IMR-90 (cell line): ENCODE results near the gene TBCEL. TPM values are rescaled to one million over a fixed set of nuclear protein-coding genes. Genes with fewer than 3 reads are reported as not detected.

ENCODE experiments used
- ATAC-seq: fragments of 200-7000 bp; cut with Tn5 transposase; 2 replicates; pipeline ENCODE4 v1.9.1; 2020; ENCODE audit warnings: low read depth, mild to moderate bottlenecking, moderate library complexity
- BruUV-seq: library from RNA; stranded (reverse); fragments of 400-500 nt; replicated peaks from 2 replicates; lab custom pipeline; 2021; lab: Mats Ljungman, UMichigan
- CTCF ChIA-PET: fragments of 300-600 bp; formaldehyde crosslinking; extraction: SDS; loops from one replicate; lab custom pipeline; 2021; ENCODE audit warnings: antibody characterized with exemption; lab: Yijun Ruan, JAX
- POLR2A ChIA-PET: fragments of 300-600 bp; sonication (Branson Sonifier 250); formaldehyde crosslinking; loops from one replicate; lab custom pipeline; 2022; ENCODE audit warnings: antibody characterized with exemption; ENCODE audit not compliant: unreplicated experiment; lab: Charles Lee
- DNase-seq: peaks from one replicate; pipeline ENCODE4 v3.0.0; 2013
- H2AFZ ChIP-seq: replicated peaks from 2 replicates; pipeline ENCODE3; 2013; ENCODE audit warnings: low read length, mild to moderate bottlenecking; ENCODE audit not compliant: poor library complexity
- H2AK5ac ChIP-seq: 2 replicates; pipeline ENCODE4 v1.6.1; 2013; ENCODE audit warnings: low read depth, low read length, inconsistent platforms
- H2AK9ac ChIP-seq: replicated peaks from 2 replicates; pipeline ENCODE3; 2013; ENCODE audit warnings: mild to moderate bottlenecking, low read depth, low read length, moderate library complexity; ENCODE audit not compliant: poor library complexity
- H2BK120ac ChIP-seq: 2 replicates; pipeline ENCODE4 v1.6.1; 2013; ENCODE audit warnings: low read depth, low read length, inconsistent platforms
- H2BK15ac ChIP-seq: 3 replicates; pipeline ENCODE4 v1.6.1; 2013; ENCODE audit warnings: low read depth, low read length, inconsistent platforms
- H2BK20ac ChIP-seq: 2 replicates; pipeline ENCODE4 v1.6.1; 2013; ENCODE audit warnings: low read depth, mild to moderate bottlenecking, inconsistent platforms, low read length, moderate library complexity
- H2BK5ac ChIP-seq: 2 replicates; pipeline ENCODE4 v1.6.1; 2013; ENCODE audit warnings: mild to moderate bottlenecking, low read depth, low read length, inconsistent platforms; ENCODE audit not compliant: poor library complexity, severe bottlenecking
- H3K14ac ChIP-seq: replicated peaks from 2 replicates; pipeline ENCODE4 v1.6.1; 2013; ENCODE audit warnings: low read depth, low read length, inconsistent platforms
- H3K18ac ChIP-seq: 2 replicates; pipeline ENCODE4 v1.6.1; 2013; ENCODE audit warnings: low read depth, low read length, control low read depth
- H3K23ac ChIP-seq: 2 replicates; pipeline ENCODE4 v1.6.1; 2013; ENCODE audit warnings: low read depth, low read length, inconsistent platforms
- H3K27ac ChIP-seq: 2 replicates; pipeline ENCODE4 v1.5.1; 2013; ENCODE audit warnings: mild to moderate bottlenecking, control low read depth, low read length; ENCODE audit not compliant: insufficient read depth
- H3K27me3 ChIP-seq: 2 replicates; pipeline ENCODE4 v1.6.1; 2013; ENCODE audit warnings: low read length; ENCODE audit not compliant: control insufficient read depth, insufficient read depth
- H3K36me3 ChIP-seq: 2 replicates; pipeline ENCODE4 v1.6.1; 2013; ENCODE audit warnings: low read length, mixed read lengths; ENCODE audit not compliant: control insufficient read depth, insufficient read depth
- H3K4ac ChIP-seq: 2 replicates; pipeline ENCODE4 v1.6.1; 2013; ENCODE audit warnings: low read depth, low read length, inconsistent platforms
- H3K4me1 ChIP-seq: 2 replicates; pipeline ENCODE4 v1.6.1; 2013; ENCODE audit warnings: low read length, mixed read lengths; ENCODE audit not compliant: control insufficient read depth, insufficient read depth
- H3K4me2 ChIP-seq: 2 replicates; pipeline ENCODE4 v1.6.1; 2013; ENCODE audit warnings: low read depth, mild to moderate bottlenecking, control low read depth, low read length, moderate library complexity
- H3K4me3 ChIP-seq: 2 replicates; pipeline ENCODE4 v1.5.1; 2013; ENCODE audit warnings: low read depth, mild to moderate bottlenecking, control low read depth, low read length, moderate library complexity; ENCODE audit not compliant: insufficient read depth
- H3K56ac ChIP-seq: 2 replicates; pipeline ENCODE4 v1.6.1; 2013; ENCODE audit warnings: low read length, inconsistent platforms; ENCODE audit not compliant: insufficient read depth; ENCODE audit errors: extremely low read depth
- H3K79me1 ChIP-seq, 2 experiments: 2 replicates each; pipeline ENCODE4 v1.6.1; 2013; ENCODE audit warnings: low read length in 2 of 2, inconsistent platforms in 1 of 2, low read depth in 1 of 2
- H3K9ac ChIP-seq: 2 replicates; pipeline ENCODE4 v1.6.1; 2013; ENCODE audit warnings: low read depth, low read length, control low read depth
- H3K9me1 ChIP-seq: 2 replicates; pipeline ENCODE4 v1.6.1; 2013; ENCODE audit warnings: low read length, inconsistent platforms; ENCODE audit not compliant: insufficient read depth
- H3K9me3 ChIP-seq: 2 replicates; pipeline ENCODE4 v1.6.1; 2013; ENCODE audit warnings: low read length; ENCODE audit not compliant: control insufficient read depth, insufficient read depth
- H4K20me1 ChIP-seq: 2 replicates; pipeline ENCODE4 v1.6.1; 2013; ENCODE audit warnings: low read length, inconsistent platforms; ENCODE audit not compliant: insufficient read depth
- H4K5ac ChIP-seq: 2 replicates; pipeline ENCODE4 v1.6.1; 2013; ENCODE audit warnings: mild to moderate bottlenecking, low read depth, low read length, control low read depth
- H4K8ac ChIP-seq, 2 experiments: 2 replicates each; pipeline ENCODE4 v1.6.1; 2013; ENCODE audit warnings: low read depth in 2 of 2, low read length in 2 of 2, control low read depth in 1 of 2, inconsistent platforms in 1 of 2
- H4K91ac ChIP-seq: 2 replicates; pipeline ENCODE4 v1.6.1; 2013; ENCODE audit warnings: low read depth, low read length, inconsistent platforms; ENCODE audit not compliant: insufficient read depth
- BHLHE40 ChIP-seq: fragments of 150-350 bp; IDR thresholded peaks from 2 replicates; pipeline ENCODE4 v1.6.1; 2016; ENCODE audit warnings: mild to moderate bottlenecking, low read depth, low read length
- MAZ ChIP-seq: IDR thresholded peaks from 2 replicates; pipeline ENCODE4 v1.6.1; 2012; ENCODE audit warnings: low read depth, mild to moderate bottlenecking, low read length, improper control_type of control experiment, moderate library complexity, borderline replicate concordance
- WGBS, 2 experiments: methylation state at CpG; one replicate each; pipeline versions ENCODE4 v1.1.5 to v1.1.7; 2013; ENCODE audit warnings: missing lambda C conversion rate in 2 of 2; ENCODE audit not compliant: insufficient read length in 1 of 2; ENCODE audit errors: extremely low coverage in 2 of 2; 5-methylcytosine and 5-hydroxymethylcytosine counted together
- dilution Hi-C: fragments of 300-500 bp; cut with HindIII; formaldehyde crosslinking; loops from one replicate; pipeline ENCODE4 v1.14.3; 2018; ENCODE audit warnings: low sequenced_read_pairs; ENCODE audit not compliant: unreplicated experiment
- in situ Hi-C: fragments of 300-500 bp; cut with MboI; formaldehyde crosslinking; loops from 3 replicates; pipeline ENCODE4 v1.14.3; 2019; ENCODE audit warnings: low sequenced_read_pairs, inconsistent platforms, mixed read lengths
- intact Hi-C: fragments of 100-400 bp; cut with micrococcal nuclease; formaldehyde crosslinking; loops from 2 replicates; pipeline ENCODE4 v1.10.0; 2022
- polyA plus RNA-seq, 3 experiments: library from polyadenylated mRNA; depleted of rRNA; stranded (reverse); fragments of >200 nt; gene quantifications; 2 replicates each; pipeline ENCODE4 v1.2.3, GENCODE V29; 2012; ENCODE audit warnings: low replicate concordance in 1 of 3
- total RNA-seq: library from RNA; depleted of rRNA; stranded (reverse); fragments of >200 nt; gene quantifications from 2 replicates; pipeline ENCODE4 v1.2.3, GENCODE V29; 2012
- TF ChIP-seq, protein P1 (sequence below): fragments of 150-350 bp; IDR thresholded peaks from 2 replicates; pipeline ENCODE4 v1.6.1; 2016; ENCODE audit warnings: low read depth, mild to moderate bottlenecking, low read length, moderate library complexity, borderline replicate concordance

Gene TBCEL
- total and polyA plus RNA-seq, 2 of the 4 experiments (the other 2 are of a cell fraction): 7.1 to 21.0 TPM

DNA sequence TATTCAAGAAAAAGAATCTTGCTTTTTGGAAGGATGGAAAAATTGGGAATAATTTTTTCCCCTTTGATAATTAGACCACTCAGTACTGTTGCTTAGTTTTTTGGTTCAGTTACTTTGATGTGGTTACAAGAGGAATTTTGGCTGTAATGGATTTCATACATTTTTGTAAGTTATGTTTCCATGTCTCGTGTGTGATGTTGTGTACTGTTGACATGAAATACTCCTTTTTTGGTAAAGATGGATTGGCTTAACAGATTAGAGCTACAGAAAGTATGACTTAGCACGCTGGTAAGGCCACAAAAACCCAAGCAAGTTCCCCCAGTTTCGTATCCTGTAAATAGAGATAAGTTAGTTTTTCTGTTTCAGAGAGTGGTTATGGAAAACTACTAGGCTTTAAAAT lies 11.9 kb downstream of the TBCEL start:
- Histone ChIP-seq H3K56ac (no peak overlapping the region), H2BK20ac (no peak overlapping the region), H3K27me3 (no peaks in the 10 kb centered on the region), H2BK15ac (no peak overlapping the region), H3K4ac (no peak overlapping the region), H4K5ac (no peak overlapping the region), H2AK9ac (no peak overlapping the region), H4K8ac (no peak overlapping the region), H3K9me3 (no peaks in the 10 kb centered on the region), H4K20me1 (peaks cover 8% of the 10 kb centered on the region; the same call in 1 of the 2 replicates), H2BK5ac (no peak overlapping the region), H2AK5ac (no peak overlapping the region), H3K27ac (no peak overlapping the region), H3K9ac (no peak overlapping the region), H3K18ac (no peak overlapping the region), H3K4me2 (no peak overlapping the region), H3K23ac (no peak overlapping the region), H3K4me1 (0 out of 2 replicates have a peak, but pooled peaks cover 1% of the 10 kb centered on the region), H3K4me3 (no peak overlapping the region), H2BK120ac (no peak overlapping the region), H3K9me1 (peaks cover 3% of the 10 kb centered on the region; the same call in 1 of the 2 replicates), H4K91ac (no peak overlapping the region), H2AFZ (no peak overlapping the region), H3K36me3 (no peaks in the 10 kb centered on the region), H3K79me1 (peaks cover 24 to 32% of the 10 kb centered on the region in 2 experiments), H3K14ac (no peak overlapping the region)
- ATAC-seq: peak; percentile 49
- in situ Hi-C loops: no loop called here
- CTCF ChIA-PET: interaction anchor here (1.0 kb wide), 1 partner anchor 9 kb away, joined by 4 read pairs; no protein-coding TSS in a partner anchor
- no peak for DNase-seq
- no CpG with 5 or more reads among the region's 3 CpGs for WGBS, 2 experiments
- POLR2A ChIA-PET: no interaction called here
- BruUV-seq: no TSS peak
- intact Hi-C loops: no loop called here
- TF ChIP-seq MAZ: no peak
- peak; percentile 20; the same call in 1 of the 2 replicates for TF ChIP-seq BHLHE40
- TF ChIP-seq, protein P1, sequence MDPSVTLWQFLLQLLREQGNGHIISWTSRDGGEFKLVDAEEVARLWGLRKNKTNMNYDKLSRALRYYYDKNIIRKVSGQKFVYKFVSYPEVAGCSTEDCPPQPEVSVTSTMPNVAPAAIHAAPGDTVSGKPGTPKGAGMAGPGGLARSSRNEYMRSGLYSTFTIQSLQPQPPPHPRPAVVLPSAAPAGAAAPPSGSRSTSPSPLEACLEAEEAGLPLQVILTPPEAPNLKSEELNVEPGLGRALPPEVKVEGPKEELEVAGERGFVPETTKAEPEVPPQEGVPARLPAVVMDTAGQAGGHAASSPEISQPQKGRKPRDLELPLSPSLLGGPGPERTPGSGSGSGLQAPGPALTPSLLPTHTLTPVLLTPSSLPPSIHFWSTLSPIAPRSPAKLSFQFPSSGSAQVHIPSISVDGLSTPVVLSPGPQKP: no peak
- dilution Hi-C loops: no loop called here
